Mesendoderm (in vitro differentiated cells): ENCODE data around the gene STRIP1.

Experiments used
- DNase-seq: peaks from one replicate; pipeline ENCODE4 v3.0.0; 2013
- H2AK5ac ChIP-seq: 2 replicates; pipeline ENCODE4 v1.6.1; 2013; ENCODE audit warnings: low read length, inconsistent platforms
- H2BK120ac ChIP-seq: 2 replicates; pipeline ENCODE4 v1.6.1; 2013; ENCODE audit warnings: low read depth, mild to moderate bottlenecking, low read length, moderate library complexity, mixed read lengths
- H2BK15ac ChIP-seq: replicated peaks from 2 replicates; pipeline ENCODE4 v1.6.1; 2013; ENCODE audit warnings: low read depth, mild to moderate bottlenecking, moderate library complexity
- H2BK5ac ChIP-seq: 2 replicates; pipeline ENCODE4 v1.6.1; 2013; ENCODE audit warnings: low read length, inconsistent platforms
- H3K18ac ChIP-seq: 2 replicates; pipeline ENCODE4 v1.6.1; 2013; ENCODE audit warnings: mild to moderate bottlenecking, low read length, mixed read lengths
- H3K23ac ChIP-seq: one replicate; pipeline ENCODE4 v1.6.1; 2013; ENCODE audit warnings: low read length
- H3K27ac ChIP-seq: 2 replicates; pipeline ENCODE4 v1.5.1; 2013; ENCODE audit warnings: low read depth, mild to moderate bottlenecking, inconsistent platforms, low read length, moderate library complexity
- H3K27me3 ChIP-seq: 2 replicates; pipeline ENCODE4 v1.6.1; 2013; ENCODE audit warnings: low read length, control low read depth, mild to moderate bottlenecking, inconsistent platforms; ENCODE audit not compliant: insufficient read depth, poor library complexity
- H3K36me3 ChIP-seq: 2 replicates; pipeline ENCODE4 v1.6.1; 2013; ENCODE audit warnings: low read length, inconsistent platforms; ENCODE audit not compliant: control insufficient read depth, insufficient read depth
- H3K4ac ChIP-seq: one replicate; pipeline ENCODE4 v1.6.1; 2013; ENCODE audit warnings: low read depth, mild to moderate bottlenecking, low read length, moderate library complexity
- H3K4me1 ChIP-seq: 2 replicates; pipeline ENCODE4 v1.6.1; 2013; ENCODE audit warnings: low read depth, low read length, inconsistent platforms; ENCODE audit not compliant: control insufficient read depth
- H3K4me2 ChIP-seq: 2 replicates; pipeline ENCODE4 v1.6.1; 2013; ENCODE audit warnings: low read length
- H3K4me3 ChIP-seq: 2 replicates; pipeline ENCODE4 v1.5.1; 2013; ENCODE audit warnings: mild to moderate bottlenecking, low read length
- H3K56ac ChIP-seq: one replicate; pipeline ENCODE4 v1.6.1; 2013; ENCODE audit warnings: low read length
- H3K79me1 ChIP-seq: 2 replicates; pipeline ENCODE4 v1.6.1; 2013; ENCODE audit warnings: low read length, inconsistent platforms
- H3K79me2 ChIP-seq: 2 replicates; pipeline ENCODE4 v1.6.1; 2013; ENCODE audit warnings: mild to moderate bottlenecking, low read length; ENCODE audit not compliant: control insufficient read depth, insufficient read depth
- H3K9ac ChIP-seq: 2 replicates; pipeline ENCODE4 v1.6.1; 2013; ENCODE audit warnings: low read length, inconsistent platforms
- H4K5ac ChIP-seq: one replicate; pipeline ENCODE4 v1.6.1; 2013; ENCODE audit warnings: low read length
- H4K8ac ChIP-seq: one replicate; pipeline ENCODE4 v1.6.1; 2013; ENCODE audit warnings: low read depth, mild to moderate bottlenecking, control low read depth, low read length, moderate library complexity
- WGBS: extraction: QIAGEN DNeasy Blood & Tissue Kit; methylation state at CpG from one replicate; pipeline ENCODE4 v1.1.7; 2013; ENCODE audit warnings: low lambda C conversion rate, missing lambda C conversion rate; ENCODE audit not compliant: insufficient coverage; ENCODE audit errors: extremely low coverage; 5-methylcytosine and 5-hydroxymethylcytosine counted together

The STRIP1 gene

DNA sequence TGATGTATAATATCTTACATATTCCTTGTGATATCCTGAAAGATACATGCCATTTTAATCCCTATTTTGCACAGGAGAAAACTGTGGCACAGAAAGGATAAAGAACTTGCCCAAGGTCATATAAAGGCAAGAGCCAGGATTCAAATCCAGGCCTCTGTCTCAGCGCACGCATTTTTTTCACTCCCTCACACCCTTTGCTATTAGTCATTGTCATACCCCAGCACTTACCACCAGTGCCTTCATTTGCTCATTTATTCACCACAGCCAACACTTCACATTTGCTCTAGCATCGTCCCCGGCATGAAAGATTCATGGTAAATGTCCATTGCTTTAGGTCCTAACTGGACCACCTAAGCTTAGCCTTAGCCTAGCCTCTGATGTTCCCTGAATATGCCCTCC lies 21.9 kb downstream of the STRIP1 start:
- Histone ChIP-seq H3K56ac (no peak overlapping the region), H2BK15ac (no peak overlapping the region), H3K79me2 (no peaks in the 10 kb centered on the region), H3K36me3 (peaks cover 27% of the 10 kb centered on the region), H3K27me3 (no peaks in the 10 kb centered on the region), H3K27ac (no peak overlapping the region), H2BK5ac (no peak overlapping the region), H3K4me1 (no peaks in the 10 kb centered on the region), H3K79me1 (no peaks in the 10 kb centered on the region), H2AK5ac (no peak overlapping the region), H3K4ac (no peak overlapping the region), H4K5ac (no peak overlapping the region), H3K4me3 (no peak overlapping the region), H3K23ac (no peak overlapping the region), H3K9ac (no peak overlapping the region), H3K4me2 (no peak overlapping the region), H3K18ac (no peak overlapping the region), H2BK120ac (no peak overlapping the region), H4K8ac (no peak overlapping the region)
- WGBS = no CpG with 5 or more reads among the region's 4 CpGs
- no peak for DNase-seq

DNA sequence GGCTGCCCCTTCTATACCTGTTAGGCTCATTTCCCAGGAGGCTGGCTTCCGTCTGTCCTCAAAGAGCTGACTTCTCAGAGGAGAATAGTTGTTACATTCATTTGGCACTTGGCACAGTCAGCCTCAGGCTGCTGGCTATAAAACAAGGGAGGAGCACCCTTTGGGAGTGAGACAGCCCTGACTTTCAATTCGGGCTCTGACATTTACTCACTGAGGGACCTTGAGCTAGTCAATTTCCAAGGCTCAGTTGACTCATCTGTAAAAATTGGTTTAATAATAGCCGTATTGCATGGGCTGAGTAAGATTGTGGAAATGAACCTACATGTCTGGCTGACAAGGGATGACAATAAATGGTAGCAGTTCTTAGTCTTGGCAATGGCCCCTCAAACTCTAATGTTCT lies 22.4 kb downstream of the STRIP1 start:
- Histone ChIP-seq H3K9ac (no peak overlapping the region), H3K36me3 (peaks cover 23% of the 10 kb centered on the region), H4K5ac (no peak overlapping the region), H3K18ac (no peak overlapping the region), H4K8ac (no peak overlapping the region), H2AK5ac (no peak overlapping the region), H3K27me3 (no peaks in the 10 kb centered on the region), H2BK120ac (no peak overlapping the region), H3K56ac (no peak overlapping the region), H3K4ac (no peak overlapping the region), H3K27ac (no peak overlapping the region), H3K79me1 (no peaks in the 10 kb centered on the region), H3K4me2 (no peak overlapping the region), H3K4me1 (no peaks in the 10 kb centered on the region), H2BK5ac (no peak overlapping the region), H3K79me2 (no peaks in the 10 kb centered on the region), H3K4me3 (no peak overlapping the region), H3K23ac (no peak overlapping the region), H2BK15ac (no peak overlapping the region)
- no CpG with 5 or more reads among the region's 3 CpGs for WGBS
- no peak for DNase-seq

DNA sequence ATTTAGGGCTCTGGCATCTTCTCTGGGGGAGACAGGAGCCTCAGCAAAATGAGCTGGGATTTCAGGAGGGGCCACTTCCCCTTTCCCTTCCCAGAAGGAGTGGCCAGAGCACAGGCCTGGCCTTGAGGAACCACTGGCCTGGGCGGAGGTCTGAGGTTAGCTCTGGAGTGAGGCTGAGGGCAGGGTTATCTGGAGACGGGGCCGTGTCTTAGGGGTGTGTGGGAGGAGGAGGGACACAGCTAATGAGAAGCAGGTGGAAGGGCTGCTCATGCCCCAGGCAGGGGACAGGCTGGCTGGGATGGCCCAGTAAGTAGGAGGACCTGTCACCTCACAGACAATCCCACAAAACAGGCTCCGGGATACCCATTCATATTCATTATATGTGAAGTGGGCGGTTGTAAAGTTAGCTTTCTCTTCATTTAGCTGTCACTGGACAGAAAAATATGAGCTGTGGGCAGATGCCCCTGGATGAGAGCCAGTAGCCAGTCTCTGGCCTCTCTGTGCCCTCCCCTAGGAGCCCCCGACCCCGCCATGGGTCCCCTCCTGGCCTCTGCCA lies 23.6 kb downstream of the STRIP1 start:
- peaks cover 21% of the 10 kb centered on the region for H3K36me3 ChIP-seq
- H3K79me1 ChIP-seq = no peaks in the 10 kb centered on the region
- H2BK120ac ChIP-seq = no peak overlapping the region
- no peak overlapping the region for H4K5ac ChIP-seq
- DNase-seq = no peak
- WGBS = no CpG with 5 or more reads among the region's 7 CpGs
- no peak overlapping the region for H3K4me2 ChIP-seq
- no peak overlapping the region for H2BK5ac ChIP-seq
- no peak overlapping the region for H3K4me3 ChIP-seq
- no peak overlapping the region for H2AK5ac ChIP-seq
- no peak overlapping the region for H3K23ac ChIP-seq
- H3K4ac ChIP-seq = no peak overlapping the region
- H3K79me2 ChIP-seq = no peaks in the 10 kb centered on the region
- H2BK15ac ChIP-seq = no peak overlapping the region
- H3K27ac ChIP-seq = no peak overlapping the region
- no peak overlapping the region for H3K18ac ChIP-seq
- H3K56ac ChIP-seq = no peak overlapping the region
- H3K27me3 ChIP-seq = no peaks in the 10 kb centered on the region
- H4K8ac ChIP-seq = no peak overlapping the region
- no peaks in the 10 kb centered on the region for H3K4me1 ChIP-seq
- no peak overlapping the region for H3K9ac ChIP-seq

DNA sequence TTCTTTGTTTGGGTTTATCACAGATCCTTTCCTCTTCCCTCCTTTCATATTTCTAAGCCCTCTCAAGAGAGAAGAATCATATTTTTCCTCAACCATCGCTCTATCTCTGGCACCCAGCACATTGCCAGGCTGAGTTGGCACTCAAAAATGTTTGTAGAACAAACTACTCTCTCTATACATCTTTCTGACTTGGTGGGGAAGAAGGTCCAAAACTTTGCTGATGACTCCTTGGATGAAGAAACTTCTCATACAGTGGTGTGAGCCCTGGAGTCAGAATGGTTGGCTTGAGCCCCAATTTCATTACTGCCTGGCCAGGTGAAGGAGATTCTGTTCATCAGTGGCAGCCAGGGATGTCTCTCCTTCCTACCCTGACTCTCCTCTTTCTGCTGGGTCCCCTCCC lies 24.2 kb downstream of the STRIP1 start:
- Histone ChIP-seq H3K4me1 (no peaks in the 10 kb centered on the region), H3K79me2 (no peaks in the 10 kb centered on the region), H3K27me3 (no peaks in the 10 kb centered on the region), H4K8ac (no peak overlapping the region), H4K5ac (no peak overlapping the region), H3K4me3 (no peak overlapping the region), H3K27ac (no peak overlapping the region), H2AK5ac (no peak overlapping the region), H3K56ac (no peak overlapping the region), H3K4ac (no peak overlapping the region), H3K18ac (no peak overlapping the region), H2BK120ac (no peak overlapping the region), H3K36me3 (peaks cover 21% of the 10 kb centered on the region), H2BK15ac (no peak overlapping the region), H3K79me1 (no peaks in the 10 kb centered on the region), H3K23ac (no peak overlapping the region), H3K4me2 (no peak overlapping the region), H2BK5ac (no peak overlapping the region), H3K9ac (no peak overlapping the region)
- WGBS = no CpG with 5 or more reads among the region's 1 CpG
- no peak for DNase-seq

DNA sequence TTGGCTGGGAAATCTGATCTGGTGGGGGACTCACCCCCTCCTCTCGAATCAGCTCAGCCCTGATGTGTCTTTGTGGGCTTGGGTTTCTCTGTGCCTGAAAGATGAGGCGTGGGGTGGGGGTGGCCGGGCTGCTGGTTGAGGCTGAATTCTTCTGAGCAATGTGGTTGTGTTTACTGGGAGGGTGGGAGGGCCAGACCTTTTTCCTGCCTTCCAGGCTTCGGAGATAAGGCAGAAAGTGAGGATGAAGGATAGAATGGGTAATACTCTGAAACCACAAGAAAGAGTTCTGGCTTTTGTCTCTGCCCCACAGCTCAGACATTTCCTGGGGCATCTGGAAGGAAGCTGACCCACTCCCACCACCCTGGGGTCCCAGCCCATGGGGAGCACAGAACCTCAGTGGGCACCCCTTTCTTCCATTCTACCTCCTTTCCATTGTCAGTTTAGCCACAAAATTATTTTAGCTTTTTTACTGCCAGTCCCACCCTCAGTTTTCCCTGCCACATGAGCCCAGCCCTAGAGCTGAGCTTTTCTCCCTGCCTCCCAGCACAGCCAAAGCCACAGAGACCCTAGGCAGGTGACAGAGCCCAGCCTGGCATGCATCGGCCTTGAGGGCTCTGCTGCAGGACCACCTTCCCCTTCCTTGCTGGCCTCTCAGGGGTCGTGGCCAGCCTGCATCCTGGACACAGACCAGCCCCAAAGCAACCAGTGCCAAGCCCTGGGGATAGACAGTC lies 24.9 kb downstream of the STRIP1 start:
- DNase-seq = peak; percentile 23
- Histone ChIP-seq H2BK5ac (no peak overlapping the region), H3K79me2 (no peaks in the 10 kb centered on the region), H4K5ac (no peak overlapping the region), H3K36me3 (peaks cover 19% of the 10 kb centered on the region), H3K4me1 (no peaks in the 10 kb centered on the region), H3K9ac (no peak overlapping the region), H3K27ac (no peak overlapping the region), H3K4me3 (no peak overlapping the region), H3K4me2 (no peak overlapping the region), H3K4ac (no peak overlapping the region), H3K79me1 (no peaks in the 10 kb centered on the region), H4K8ac (no peak overlapping the region), H3K18ac (no peak overlapping the region), H2AK5ac (no peak overlapping the region), H3K27me3 (no peaks in the 10 kb centered on the region), H3K56ac (no peak overlapping the region), H3K23ac (no peak overlapping the region), H2BK120ac (no peak overlapping the region), H2BK15ac (no peak overlapping the region)
- no CpG with 5 or more reads among the region's 6 CpGs for WGBS
